Subcutaneous preadipocyte (primary cell): ENCODE results near the gene PDE4B. TPM values are rescaled to one million over a fixed set of nuclear protein-coding genes. Genes with fewer than 3 reads are reported as not detected.

Experiments
- small RNA-seq: library from RNA; depleted of rRNA; stranded (forward); fragments of <200 nt; gene quantifications from one replicate; pipeline ENCODE3, GENCODE V24; 2012
- total RNA-seq: library from RNA; depleted of rRNA; stranded (reverse); fragments of >200 nt; gene quantifications from 2 replicates; pipeline ENCODE4 v1.2.3, GENCODE V29; 2012

Gene PDE4B
- 0.73 and 0.98 TPM in 2 replicates for total RNA-seq

DNA sequence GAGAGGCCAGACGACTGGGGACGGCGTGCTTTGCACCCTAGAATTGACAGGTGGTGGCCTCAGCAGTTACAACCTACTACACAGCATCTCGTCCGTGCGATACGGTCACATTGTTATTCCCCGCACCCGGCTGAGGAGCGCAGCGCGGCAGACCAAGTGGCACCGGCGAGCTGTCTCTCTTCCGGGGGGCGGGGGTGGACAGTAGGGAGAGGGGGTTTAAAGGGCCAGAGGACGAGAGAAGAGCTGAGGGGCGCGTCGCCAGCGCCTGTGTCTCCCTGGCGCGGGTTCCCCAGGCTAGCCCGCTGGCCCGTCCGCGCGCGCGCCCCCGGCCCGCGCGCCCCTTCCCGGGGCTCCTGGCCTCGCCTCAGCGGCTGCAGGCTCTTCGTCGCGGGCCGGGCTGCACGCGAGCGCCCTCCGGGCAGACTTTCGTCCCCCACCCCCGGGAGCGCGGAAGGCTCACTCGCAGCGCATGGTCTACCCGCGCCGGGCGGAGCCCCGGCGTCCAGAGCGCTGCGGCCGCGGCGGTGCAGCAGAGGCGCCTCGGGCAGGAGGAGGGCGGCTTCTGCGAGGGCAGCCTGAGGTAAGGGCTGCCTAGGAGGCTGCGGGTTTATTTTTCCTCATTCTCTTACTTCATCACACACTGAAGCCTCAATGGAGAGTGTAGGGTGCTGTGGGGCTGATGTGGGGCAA is at the start of gene PDE4B:
Gene PDE4B, plus strand, starts transcription at position 227 of the 690 bp plus-strand sequence.

Small RNA genes lying within 50 kb of the gene (small RNA-seq; reads per million reads assigned to genes)
- not detected for gene RN7SL854P
- gene RNU4-88P, result not detected
